Right forelimb (tissue), 1 donor: ENCODE measurements around the gene PHETA1.

Source experiments
- DNase-seq: peaks from one replicate; pipeline ENCODE4 v3.0.0-alpha.2; 2018

Gene PHETA1

GRCh38 chr12:111319600-111320257, 49.2 kb downstream of the PHETA1 start:
- no peak for DNase-seq

GRCh38 chr12:111318450-111318849, 50.4 kb downstream of the PHETA1 start:
- no peak for DNase-seq

GRCh38 chr12:111316671-111317070, 52.2 kb downstream of the PHETA1 start:
- no peak for DNase-seq

GRCh38 chr12:111314953-111315539, 53.8 kb downstream of the PHETA1 start:
- no peak for DNase-seq

GRCh38 chr12:111313833-111314259, 55.0 kb downstream of the PHETA1 start:
- peak; percentile 84 for DNase-seq

- no peak for DNase-seq
Observed at GRCh38 chr12:111312708-111313107, 56.2 kb downstream of the PHETA1 start.

- no peak for DNase-seq
Observed at GRCh38 chr12:111312016-111312415, 56.9 kb downstream of the PHETA1 start.

- DNase-seq, result no peak
Observed at GRCh38 chr12:111311011-111311410, 57.9 kb downstream of the PHETA1 start.
